ENCODE measurements around the gene ZFP62. TPM values are rescaled to one million over a fixed set of nuclear protein-coding genes. Genes with fewer than 3 reads are reported as not detected.

The ZFP62 gene
- total and polyA plus RNA-seq, 8 donors: 10.4 to 23.9 (median 14.6) TPM

GRCh38 chr5:180816608-180817534 is 44.2 kb downstream of the ZFP62 start:
- intact Hi-C loops (cut with DNase I): no loop called here
- Histone ChIP-seq H3K36me3 (no peaks in the 10 kb centered on the region), H3K4me3 (no peak overlapping the region), H3K4me1 (peaks cover 16 to 42% (median 32%) of the 10 kb centered on the region in 3 donors), H3K27ac (peak overlapping the region; percentile 15 to 51 (median 45)), H3K27me3 (no peaks in the 10 kb centered on the region), H3K9me3 (no peaks in the 10 kb centered on the region)
- FAIRE-seq (no peak), DNase-seq (peak in 2 of 6 donors; percentile 7 to 27), ATAC-seq (peak in 2 of 4 donors; percentile 4 to 9)
- 58 to 60% methylated on average over 13 of the region's 13 CpGs for WGBS, 2 donors
- TF ChIP-seq CTCF (IDR thresholded peaks at IDR 0.05): no peak

DNA sequence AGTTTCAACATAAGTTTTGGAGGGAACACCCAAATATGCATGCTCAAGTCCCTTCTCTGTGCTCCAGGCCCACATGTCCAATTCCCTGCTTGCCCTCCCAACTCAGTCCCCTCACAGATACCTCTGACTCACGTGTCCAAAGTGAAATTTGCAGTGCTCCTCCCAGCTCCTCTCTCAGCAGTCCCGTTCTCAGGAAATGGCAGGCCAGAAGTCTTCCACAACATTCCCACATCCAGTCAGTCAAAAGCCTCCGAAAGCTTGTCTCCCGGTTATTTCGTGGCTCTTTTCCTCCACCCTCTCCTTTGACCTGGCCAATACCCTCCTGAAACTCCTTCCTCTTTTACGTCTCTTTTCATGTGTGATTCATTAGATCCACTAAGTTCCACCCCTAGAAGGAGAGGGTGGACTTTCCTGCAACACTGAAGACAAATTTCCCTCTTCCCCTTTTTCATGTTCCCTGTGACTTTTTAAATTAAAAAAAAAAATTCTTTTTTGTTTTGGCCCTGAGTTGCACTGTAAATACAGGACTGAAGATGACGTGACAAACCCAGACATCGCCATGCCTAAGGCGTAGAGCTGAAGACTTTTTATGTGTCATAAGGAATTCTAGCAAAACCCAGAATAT is 45.7 kb downstream of the ZFP62 start:
- 83 to 86% methylated on average over 9 of the region's 9 CpGs for WGBS, 2 donors
- no peak for TF ChIP-seq CTCF (IDR thresholded peaks at IDR 0.05)
- intact Hi-C loops (cut with DNase I): no loop called here
- Histone ChIP-seq H3K27me3 (no peaks in the 10 kb centered on the region), H3K27ac (peak overlapping the region in 2 of 4 donors; percentile 51 to 100), H3K4me1 (peaks cover 17 to 37% (median 35%) of the 10 kb centered on the region in 3 donors), H3K4me3 (peak overlapping the region in 1 of 4 donors; percentile 26), H3K36me3 (no peaks in the 10 kb centered on the region), H3K9me3 (no peaks in the 10 kb centered on the region)
- FAIRE-seq: no peak
- peak in 1 of 6 donors; percentile 7 for DNase-seq
- ATAC-seq: no peak

GRCh38 chr5:180813420-180813819 is 47.7 kb downstream of the ZFP62 start:
- H3K36me3 ChIP-seq: no peaks in the 10 kb centered on the region
- peak overlapping the region in 2 of 4 donors; percentile 26 to 100 for H3K27ac ChIP-seq
- no peak overlapping the region for H3K4me3 ChIP-seq
- ATAC-seq: no peak
- WGBS, 2 donors: 63 to 68% methylated on average over 5 of the region's 5 CpGs
- DNase-seq: peak in 1 of 6 donors; percentile 9
- H3K4me1 ChIP-seq: peaks cover 17 to 39% (median 39%) of the 10 kb centered on the region in 3 donors
- TF ChIP-seq CTCF (IDR thresholded peaks at IDR 0.05): no peak
- no peak for FAIRE-seq
- no peaks in the 10 kb centered on the region for H3K27me3 ChIP-seq
- intact Hi-C loops (cut with DNase I): no loop called here
- H3K9me3 ChIP-seq: no peaks in the 10 kb centered on the region

GRCh38 chr5:180811623-180812124 is 49.4 kb downstream of the ZFP62 start:
- no peak for ATAC-seq
- no peak for FAIRE-seq
- intact Hi-C loops (cut with DNase I): no loop called here
- peaks cover 21 to 39% (median 38%) of the 10 kb centered on the region in 3 donors for H3K4me1 ChIP-seq
- 56 to 63% methylated on average over 10 of the region's 10 CpGs for WGBS, 2 donors
- H3K36me3 ChIP-seq: no peaks in the 10 kb centered on the region
- no peak for TF ChIP-seq CTCF (IDR thresholded peaks at IDR 0.05)
- H3K9me3 ChIP-seq: no peaks in the 10 kb centered on the region
- H3K27ac ChIP-seq: peak overlapping the region; percentile 96 to 100 (median 98)
- peak overlapping the region in 2 of 4 donors; percentile 44 to 53 for H3K4me3 ChIP-seq
- no peaks in the 10 kb centered on the region for H3K27me3 ChIP-seq
- DNase-seq: peak in 1 of 6 donors; percentile 24

Measured in pancreas (tissue), 10 donors.